SH-SY5Y (cell line): ENCODE results near the gene MICAL2.

Experiments
- GATA2 ChIP-seq: IDR thresholded peaks from 2 replicates; pipeline ENCODE4 v1.6.1; 2011; ENCODE audit warnings: mild to moderate bottlenecking, low read depth, low read length
- GATA3 ChIP-seq: IDR thresholded peaks from 2 replicates; pipeline ENCODE4 v1.6.1; 2011; ENCODE audit warnings: low read depth, mild to moderate bottlenecking, low read length, moderate library complexity

- no peak for TF ChIP-seq GATA3
- no peak for TF ChIP-seq GATA2
Observed at GRCh38 chr11:12287374-12288211, 177.2 kb downstream of the MICAL2 start.
